ENCODE results near the gene MICAL1.

GRCh38 chr6:109436041-109436440, 19.5 kb downstream of the MICAL1 start:
- TF ChIP-seq ZNF777 (tag by site-specific recombination; IDR thresholded peaks at IDR 0.05; ENCODE audit: borderline replicate concordance) (no peak), ZIC2 (tag by site-specific recombination; IDR thresholded peaks at IDR 0.05) (no peak), CTCF (tag by site-specific recombination; IDR thresholded peaks at IDR 0.05) (no peak), ZNF239 (tag by site-specific recombination; IDR thresholded peaks at IDR 0.05) (no peak)
